HCT116 (cell line): ENCODE measurements around the gene MAP3K2. TPM values are rescaled to one million over a fixed set of nuclear protein-coding genes. Genes with fewer than 3 reads are reported as not detected.

Experiments used
- ATAC-seq: fragments of 200-7000 bp; cut with Tn5 transposase; 2 replicates; pipeline ENCODE4 v1.9.1; 2020; ENCODE audit warnings: mild to moderate bottlenecking, moderate library complexity
- BruUV-seq: library from RNA; stranded (reverse); fragments of 400-500 nt; replicated peaks from 2 replicates; lab custom pipeline; 2021; lab: Mats Ljungman, UMichigan
- CTCF ChIA-PET: fragments of 300-600 bp; sonication (Branson Sonifier 250); formaldehyde crosslinking; loops from one replicate; lab custom pipeline; 2021; ENCODE audit warnings: antibody characterized with exemption; lab: Charles Lee
- POLR2A ChIA-PET: fragments of 300-600, 350-600 bp; sonication (Branson Sonifier 250); formaldehyde crosslinking; loops from one replicate; lab custom pipeline; 2021; ENCODE audit warnings: antibody characterized with exemption; lab: Charles Lee
- RAD21 ChIA-PET, 2 experiments: fragments of 300-600 bp; sonication (Branson Sonifier 250); formaldehyde crosslinking; loops; one replicate each; lab custom pipeline; 2023; ENCODE audit warnings: low total read pairs in 2 of 2; ENCODE audit not compliant: uncharacterized antibody in 2 of 2, unreplicated experiment in 2 of 2, low non-redundant PET in 1 of 2; lab: Charles Lee
- DNase-seq: peaks from one replicate; pipeline ENCODE4 v3.0.0-alpha.2; 2010; ENCODE audit warnings: low read depth, low spot score
- H2AFZ ChIP-seq: fragments of 200-600 bp; shearing (Covaris generic), sonication (generic); 2 replicates; pipeline ENCODE4 v1.6.1; 2017; ENCODE audit warnings: low read depth, mixed run types, mixed read lengths, antibody characterized with exemption, low read length; ENCODE audit not compliant: poor library complexity, severe bottlenecking
- H3K27ac ChIP-seq: 2 replicates; pipeline ENCODE4 v1.5.1; 2012; ENCODE audit warnings: low read depth, low read length
- H3K27me3 ChIP-seq: fragments of 200-600 bp; sonication (generic); 2 replicates; pipeline ENCODE4 v1.6.1; 2016; ENCODE audit warnings: mixed run types, low read length, mixed read lengths; ENCODE audit not compliant: insufficient read depth
- H3K36me3 ChIP-seq, 2 experiments: fragments of 200-500 bp in 1 of 2; fragments of 200-600 bp in 1 of 2; sonication (Bioruptor generic) in 1 of 2; sonication (generic) in 1 of 2; 2 replicates each; pipeline versions ENCODE4 v1.5.1 to v1.6.1; 2014 to 2016; ENCODE audit warnings: low read length in 2 of 2, inconsistent platforms in 1 of 2, mixed read lengths in 1 of 2, mixed run types in 1 of 2; ENCODE audit not compliant: insufficient read depth in 2 of 2, control insufficient read depth in 1 of 2
- H3K4me1 ChIP-seq, 2 experiments: fragments of 200-600 bp in 1 of 2; sonication (generic) in 1 of 2; 2 replicates each; pipeline versions ENCODE4 v1.5.1 to v1.6.1; 2012 to 2017; ENCODE audit warnings: low read length in 2 of 2, inconsistent platforms in 1 of 2, mild to moderate bottlenecking in 1 of 2, mixed read lengths in 1 of 2, mixed run types in 1 of 2, moderate library complexity in 1 of 2; ENCODE audit not compliant: insufficient read depth in 2 of 2, control insufficient read depth in 1 of 2
- H3K4me2 ChIP-seq: fragments of 200-600 bp; sonication (generic); 2 replicates; pipeline ENCODE4 v1.6.1; 2017; ENCODE audit warnings: mixed run types, low read length, mixed read lengths
- H3K4me3 ChIP-seq, 2 experiments: fragments of 200-600 bp in 1 of 2; sonication (generic) in 1 of 2; replicated peaks in 1 of 2; 2 replicates each; pipeline ENCODE4 v1.5.1; 2011 to 2016; ENCODE audit warnings: low read length in 2 of 2, control low read depth in 1 of 2, low read depth in 1 of 2, mild to moderate bottlenecking in 1 of 2, mixed read lengths in 1 of 2, mixed run types in 1 of 2
- H3K79me2 ChIP-seq: fragments of 200-600 bp; sonication (generic); 2 replicates; pipeline ENCODE4 v1.6.1; 2017; ENCODE audit warnings: mild to moderate bottlenecking, mixed run types, low read length, moderate library complexity, mixed read lengths; ENCODE audit not compliant: insufficient read depth
- H3K9ac ChIP-seq: fragments of 200-600 bp; sonication (generic); 2 replicates; pipeline ENCODE4 v1.6.1; 2016; ENCODE audit warnings: low read length, mixed read lengths
- H3K9me2 ChIP-seq: fragments of 200-600 bp; sonication (generic), shearing (Covaris generic); 2 replicates; pipeline ENCODE4 v1.6.1; 2017; ENCODE audit warnings: mixed run types, mild to moderate bottlenecking, moderate library complexity; ENCODE audit not compliant: insufficient read depth
- H3K9me3 ChIP-seq, 2 experiments: fragments of 200-500 bp in 1 of 2; fragments of 200-600 bp in 1 of 2; sonication (Bioruptor generic) in 1 of 2; sonication (generic) in 1 of 2; 2 replicates each; pipeline ENCODE4 v1.6.1; 2014 to 2017; ENCODE audit warnings: low read length in 2 of 2, mixed read lengths in 2 of 2, inconsistent platforms in 1 of 2, low read depth in 1 of 2, mild to moderate bottlenecking in 1 of 2, mixed run types in 1 of 2, moderate library complexity in 1 of 2; ENCODE audit not compliant: control insufficient read depth in 1 of 2, insufficient read depth in 1 of 2
- H4K20me1 ChIP-seq: fragments of 200-600 bp; sonication (generic), shearing (Covaris generic); 2 replicates; pipeline ENCODE4 v1.6.1; 2017; ENCODE audit warnings: mixed run types, mild to moderate bottlenecking, moderate library complexity; ENCODE audit not compliant: insufficient read depth
- ATF3 ChIP-seq: IDR thresholded peaks from 2 replicates; pipeline ENCODE4 v1.6.1; 2012
- EGR1 ChIP-seq: IDR thresholded peaks from 2 replicates; pipeline ENCODE4 v1.6.1; 2012; ENCODE audit warnings: low read depth
- FOSL1 ChIP-seq: IDR thresholded peaks from 2 replicates; pipeline ENCODE4 v1.6.1; 2012; ENCODE audit warnings: low read depth
- POLR2AphosphoS5 ChIP-seq: IDR thresholded peaks from 2 replicates; pipeline ENCODE4 v1.6.1; 2011; ENCODE audit warnings: mild to moderate bottlenecking, low read depth, low read length, moderate library complexity
- RAD21 ChIP-seq: IDR thresholded peaks from 2 replicates; pipeline ENCODE4 v1.6.1; 2012; ENCODE audit warnings: low read depth, mild to moderate bottlenecking
- REST ChIP-seq: IDR thresholded peaks from 2 replicates; pipeline ENCODE4 v1.6.1; 2012; ENCODE audit warnings: low read depth
- SIN3A ChIP-seq: IDR thresholded peaks from 2 replicates; pipeline ENCODE4 v1.6.1; 2012; ENCODE audit warnings: low read depth
- YY1 ChIP-seq: IDR thresholded peaks from 2 replicates; pipeline ENCODE4 v1.6.1; 2011; ENCODE audit warnings: low read length, low read depth, moderate library complexity, mild to moderate bottlenecking; ENCODE audit not compliant: insufficient replicate concordance; ENCODE audit errors: extremely low read depth
- ZBTB33 ChIP-seq: IDR thresholded peaks from 2 replicates; pipeline ENCODE4 v1.6.1; 2011; ENCODE audit warnings: mild to moderate bottlenecking, low read length, moderate library complexity; ENCODE audit not compliant: insufficient replicate concordance; ENCODE audit errors: extremely low read depth
- ZFX ChIP-seq: fragments of 450-650 bp; IDR thresholded peaks from 2 replicates; pipeline ENCODE4 v1.6.1; 2017
- ZNF274 ChIP-seq: fragments of 200-500 bp; sonication (Bioruptor generic); IDR thresholded peaks from 2 replicates; pipeline ENCODE4 v1.6.1; 2014; ENCODE audit warnings: mild to moderate bottlenecking, low read depth, low read length, inconsistent platforms
- intact Hi-C: fragments of 100-400 bp; cut with micrococcal nuclease; formaldehyde crosslinking; loops from 2 replicates; pipeline ENCODE4 v1.10.0; 2022
- total RNA-seq: library from RNA; stranded (reverse); gene quantifications from one replicate; pipeline ENCODE4 v1.2.1, GENCODE V29; 2021; ENCODE audit not compliant: unreplicated experiment

The MAP3K2 gene
- total RNA-seq, 1 experiment from 2014 or later = 44.5 TPM

- POLR2A ChIA-PET = no interaction called here
- RAD21 ChIA-PET = no interaction called here
- H3K9ac ChIP-seq = no peak overlapping the region
- H3K36me3 ChIP-seq = no peaks in the 10 kb centered on the region
- H3K9me3 ChIP-seq = no peaks in the 10 kb centered on the region
- H3K27me3 ChIP-seq = peaks cover 9% of the 10 kb centered on the region; the same call in 1 of the 2 replicates
- no peak overlapping the region for H3K4me3 ChIP-seq
- CTCF ChIA-PET = no interaction called here
- no peaks in the 10 kb centered on the region for H3K9me2 ChIP-seq
- TF ChIP-seq ZNF274 (no peak), RAD21 (no peak)
- peaks cover 31 to 49% of the 10 kb centered on the region in 2 experiments for H3K4me1 ChIP-seq
- no peak overlapping the region for H3K27ac ChIP-seq
- no peak overlapping the region for H3K4me2 ChIP-seq
- H3K79me2 ChIP-seq = no peaks in the 10 kb centered on the region
- DNase-seq (no peak), ATAC-seq (no peak)
- no peaks in the 10 kb centered on the region for H4K20me1 ChIP-seq
- intact Hi-C loops = loop anchor here (5.0 kb wide), 1 partner anchor 55 kb away; no protein-coding TSS in a partner anchor
- no TSS peak for BruUV-seq
- H2AFZ ChIP-seq = no peak overlapping the region
These were observed 24.0 kb upstream of the MAP3K2 start for GRCh38 chr2:127411653-127412369.

GRCh38 chr2:127410871-127411652, 23.3 kb upstream of the MAP3K2 start:
- Histone ChIP-seq H4K20me1 (no peaks in the 10 kb centered on the region), H3K9ac (no peak overlapping the region), H3K4me1 (peaks cover 31 to 41% of the 10 kb centered on the region in 2 experiments), H2AFZ (no peak overlapping the region), H3K9me2 (no peaks in the 10 kb centered on the region), H3K27ac (no peak overlapping the region), H3K4me3 (no peak overlapping the region), H3K27me3 (peaks cover 14% of the 10 kb centered on the region; the same call in 1 of the 2 replicates), H3K4me2 (no peak overlapping the region; the same call in 1 of the 2 replicates), H3K9me3 (no peaks in the 10 kb centered on the region), H3K79me2 (no peaks in the 10 kb centered on the region), H3K36me3 (no peaks in the 10 kb centered on the region)
- intact Hi-C loops = loop anchor here (5.0 kb wide), 1 partner anchor 54 kb away; no protein-coding TSS in a partner anchor
- no peak for ATAC-seq
- ChIA-PET POLR2A (no interaction called here), CTCF (no interaction called here), RAD21 (no interaction called here)
- DNase-seq = no peak
- BruUV-seq = no TSS peak
- TF ChIP-seq SIN3A = no peak
- TF ChIP-seq YY1 = no peak
- TF ChIP-seq FOSL1 = no peak
- TF ChIP-seq ATF3 = no peak
- TF ChIP-seq POLR2AphosphoS5 = no peak
- no peak for TF ChIP-seq RAD21
- TF ChIP-seq ZBTB33 = no peak
- TF ChIP-seq EGR1 = no peak
- TF ChIP-seq ZFX = no peak
- TF ChIP-seq REST = no peak
